Heart left ventricle (tissue), 16 donors: ENCODE measurements around the gene ARHGEF6. TPM values are rescaled to one million over a fixed set of nuclear protein-coding genes. Genes with fewer than 3 reads are reported as not detected.

Experiments used
- ATAC-seq, 4 donors: fragments of 200-7000 bp; cut with Tn5 transposase; one replicate each; pipeline ENCODE4 v1.9.1; 2020 to 2022; ENCODE audit warnings: moderate library complexity in 4 of 4, mild to moderate bottlenecking in 3 of 4, moderate number of reproducible peaks in 1 of 4
- DNase-seq, 5 donors: peaks; one replicate each; pipeline ENCODE4 v3.0.0-alpha.2; 2020
- H3K27ac ChIP-seq, 12 donors: fragments of 200-600 bp; sonication (generic) in 4 of 12; one replicate each; pipeline versions ENCODE4 v1.5.0 to v1.8.0; 2016 to 2022; ENCODE audit warnings: mild to moderate bottlenecking in 2 of 12
- H3K27me3 ChIP-seq, 9 donors: fragments of 200-600 bp; sonication (generic) in 2 of 9; one replicate each; pipeline versions ENCODE4 v1.5.1 to v1.8.0; 2016 to 2022; ENCODE audit warnings: mild to moderate bottlenecking in 3 of 9
- H3K36me3 ChIP-seq, 9 donors: fragments of 200-600 bp; sonication (generic) in 2 of 9; one replicate each; pipeline versions ENCODE4 v1.5.0 to v1.8.0; 2018 to 2022; ENCODE audit warnings: mild to moderate bottlenecking in 2 of 9
- H3K4me1 ChIP-seq, 12 donors: fragments of 200-600 bp; sonication (generic) in 4 of 12; one replicate each; pipeline versions ENCODE4 v1.5.0 to v1.8.0; 2016 to 2022; ENCODE audit warnings: mild to moderate bottlenecking in 3 of 12
- H3K4me3 ChIP-seq, 12 donors: fragments of 200-600 bp; sonication (generic) in 4 of 12; one replicate each; pipeline versions ENCODE4 v1.5.0 to v1.8.0; 2017 to 2022; ENCODE audit warnings: mild to moderate bottlenecking in 9 of 12, moderate library complexity in 4 of 12
- H3K9me3 ChIP-seq, 12 donors: fragments of 200-600 bp; sonication (generic) in 4 of 12; one replicate each; pipeline versions ENCODE4 v1.5.0 to v1.8.0; 2016 to 2022; ENCODE audit warnings: mild to moderate bottlenecking in 1 of 12
- CTCF ChIP-seq, 12 donors: fragments of 200-600 bp; sonication (generic) in 4 of 12; IDR thresholded peaks; one replicate each; pipeline versions ENCODE4 v1.5.0 to v1.8.0; 2018 to 2022; ENCODE audit warnings: antibody characterized with exemption in 12 of 12, mild to moderate bottlenecking in 5 of 12
- POLR2A ChIP-seq, 2 donors: fragments of 450-650 bp; IDR thresholded peaks; one replicate each; pipeline ENCODE4 v1.6.1; 2017; ENCODE audit warnings: antibody characterized with exemption in 2 of 2, mild to moderate bottlenecking in 2 of 2, moderate library complexity in 2 of 2
- WGBS, 4 donors: extraction: QIAGEN DNeasy Blood & Tissue Kit in 2 of 4; methylation state at CpG; one replicate each; pipeline versions ENCODE4 v1.1.5 to v1.1.7; 2013 to 2018; 5-methylcytosine and 5-hydroxymethylcytosine counted together
- intact Hi-C, 10 donors: fragments of 100-400 bp; cut with DNase I; formaldehyde crosslinking; loops; one replicate each; pipeline versions ENCODE4 v1.11.1 to v1.14.2; 2022
- polyA plus RNA-seq, 2 donors: library from polyadenylated mRNA; stranded (reverse); fragments of 200-250 nt; gene quantifications; one replicate each; pipeline ENCODE4 v1.2.3, GENCODE V29; 2013
- total RNA-seq, 9 donors: library from RNA; depleted of rRNA in 2 of 9; stranded (reverse); fragments of >200 nt in 2 of 9; fragmentation: NEBNext Ultra II Directional in 3 of 9; extraction: Animal tissue kit (Norgen Biotek cat#: 25700) in 3 of 9; gene quantifications; one replicate each; pipeline versions ENCODE4 v1.1.0 to v1.2.4, GENCODE V29; 2016 to 2023
- donor health status: ischemic (EF 13 %, LVEDD 7.1; RV severe dilation, severe dysfunction).
- donor health status: healthy with polysubstance abuse.
- donor health status: DM: no; HTN: yes; CAD: no.
- donor health status: DM: no; HTN: no; CAD: no.
- donor health status: ischemic (EF 25% LVEDD 6.9; RV normal size, moderate dysfunction).
- donor health status: ischemic (EF 25% LVEDD 5.7; RV mildly dilated, moderate dysfunction).
- donor health status: healthy.
- donor health status: DM: yes; HTN: yes; CAD: no.
- donor health status: ischemic (EF 35%, LVEDD 5.7; RV mildly dilated, moderate dysfunction).
- donor health status: nonischemic (EF 11% LVEDD 7.7; RV severe dilation, severe dysfunction).
- donor health status: DM: yes; HTN: yes; CAD: no.
- donor health status: PGD.
- donor health status: ischemic (EF 29% LVEDD 5.4; RV normal size, mild dysfunction).
- donor health status: nonischemic (EF 23%, LVEDD 6.1; RV moderate dilation, normal function).

Gene ARHGEF6
- total and polyA plus RNA-seq, 11 donors = 15.2 to 74.7 (median 55.7) TPM

GRCh38 chrX:136662976-136663375 lies 117.8 kb downstream of the ARHGEF6 start:
- ATAC-seq (no peak), DNase-seq (no peak)
- intact Hi-C loops = no loop called here
- TF ChIP-seq CTCF (IDR thresholded peaks at IDR 0.05) = no peak
- TF ChIP-seq POLR2A (IDR thresholded peaks at IDR 0.05) = no peak
- H3K9me3 ChIP-seq = peaks cover 0 to 14% (median 0%) of the 10 kb centered on the region in 12 donors
- WGBS, 4 donors = 83 to 100% (median 97%) methylated on average over 1 of the region's 1 CpG
- no peaks in the 10 kb centered on the region for H3K27me3 ChIP-seq
- H3K4me1 ChIP-seq = no peaks in the 10 kb centered on the region
- peaks cover 0 to 36% (median 17%) of the 10 kb centered on the region in 9 donors for H3K36me3 ChIP-seq
- H3K27ac ChIP-seq = no peak overlapping the region
- no peak overlapping the region for H3K4me3 ChIP-seq

DNA sequence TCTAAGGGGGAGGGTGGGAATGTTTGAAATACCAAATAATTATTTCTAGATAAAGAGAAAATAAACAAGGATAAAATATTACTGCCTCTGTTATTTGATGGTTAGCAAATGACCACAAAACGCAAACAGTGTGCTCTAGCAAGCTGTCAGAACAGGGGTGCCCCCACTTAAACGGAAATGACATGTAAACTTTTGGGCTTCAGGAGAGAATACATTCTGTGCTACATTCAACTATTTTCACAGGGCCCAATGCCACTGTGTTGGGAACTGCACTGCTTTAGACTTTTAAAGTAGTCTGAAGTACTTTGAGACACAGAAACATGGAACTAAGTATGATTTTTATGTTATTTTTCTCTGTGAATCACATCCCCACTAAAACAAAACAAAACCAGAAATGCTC lies 118.6 kb downstream of the ARHGEF6 start:
- Histone ChIP-seq H3K27me3 (no peaks in the 10 kb centered on the region), H3K4me1 (no peaks in the 10 kb centered on the region), H3K27ac (no peak overlapping the region), H3K4me3 (no peak overlapping the region), H3K36me3 (peaks cover 0 to 27% (median 15%) of the 10 kb centered on the region in 9 donors), H3K9me3 (peaks cover 0 to 14% (median 0%) of the 10 kb centered on the region in 12 donors)
- DNase-seq (no peak), ATAC-seq (no peak)
- no peak for TF ChIP-seq POLR2A (IDR thresholded peaks at IDR 0.05)
- no peak for TF ChIP-seq CTCF (IDR thresholded peaks at IDR 0.05)
- 52 to 88% (median 72%) methylated on average over 2 of the region's 2 CpGs for WGBS, 4 donors
- intact Hi-C loops = no loop called here

DNA sequence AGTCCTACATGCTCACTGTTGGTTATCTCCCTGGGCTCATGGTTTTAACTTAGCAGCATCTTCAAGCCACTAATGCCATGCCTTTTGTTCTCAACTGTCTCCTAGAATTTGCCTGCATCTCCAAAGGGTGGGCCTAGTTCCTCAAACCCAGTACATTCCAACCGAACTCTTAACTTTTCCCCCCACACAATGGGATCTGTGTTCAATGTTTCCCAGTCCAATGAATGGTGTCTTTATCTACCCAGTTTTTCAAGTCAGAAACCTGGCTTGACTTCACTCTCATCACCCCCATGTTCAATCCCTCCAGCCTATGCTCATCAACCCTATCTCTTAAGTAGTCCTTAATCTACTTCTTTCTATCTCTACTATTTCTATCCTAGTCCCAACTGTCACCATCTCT lies 119.8 kb downstream of the ARHGEF6 start:
- peaks cover 0 to 15% (median 7%) of the 10 kb centered on the region in 9 donors for H3K36me3 ChIP-seq
- DNase-seq = no peak
- TF ChIP-seq CTCF (IDR thresholded peaks at IDR 0.05) (no peak), POLR2A (IDR thresholded peaks at IDR 0.05) (no peak)
- intact Hi-C loops = no loop called here
- H3K4me3 ChIP-seq = no peak overlapping the region
- 68 to 89% (median 78%) methylated on average over 1 of the region's 1 CpG for WGBS, 4 donors
- H3K4me1 ChIP-seq = no peaks in the 10 kb centered on the region
- no peaks in the 10 kb centered on the region for H3K27me3 ChIP-seq
- H3K9me3 ChIP-seq = peaks cover 0 to 14% (median 0%) of the 10 kb centered on the region in 12 donors
- no peak overlapping the region for H3K27ac ChIP-seq
- ATAC-seq = no peak

DNA sequence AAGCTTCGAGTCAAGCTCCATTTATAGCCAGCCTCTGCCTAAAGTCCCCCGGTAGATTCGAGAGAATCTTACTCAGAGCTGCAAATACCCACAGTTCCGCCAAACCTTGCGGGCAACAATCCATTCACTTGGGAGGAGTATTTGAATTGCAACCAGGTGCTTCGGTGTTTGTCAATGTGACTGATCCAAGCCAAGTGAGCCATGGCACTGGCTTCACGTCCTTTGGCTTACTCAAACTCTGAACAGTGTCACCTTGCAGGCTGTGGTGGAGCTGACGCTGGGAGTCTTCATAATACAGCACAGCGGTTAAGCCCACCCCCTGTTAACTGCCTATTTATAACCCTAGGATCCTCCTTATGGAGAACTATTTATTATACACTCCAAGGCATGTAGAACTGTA lies 121.6 kb downstream of the ARHGEF6 start:
- no peak for ATAC-seq
- intact Hi-C loops = no loop called here
- H3K9me3 ChIP-seq = no peaks in the 10 kb centered on the region
- H3K4me1 ChIP-seq = no peaks in the 10 kb centered on the region
- no peaks in the 10 kb centered on the region for H3K27me3 ChIP-seq
- no peak overlapping the region for H3K4me3 ChIP-seq
- DNase-seq = no peak
- WGBS, 4 donors = 84 to 94% (median 91%) methylated on average over 9 of the region's 9 CpGs
- H3K36me3 ChIP-seq = peaks cover 0 to 2% (median 0%) of the 10 kb centered on the region in 9 donors
- H3K27ac ChIP-seq = no peak overlapping the region
- TF ChIP-seq POLR2A (IDR thresholded peaks at IDR 0.05) (no peak), CTCF (IDR thresholded peaks at IDR 0.05) (no peak)
